DMS79 treated with DMSO at 0.1 percent for 48 hours (cell line): ENCODE data around the gene TRPM3.
A peak's percentile ranks its signal among the peaks of the same experiment; 100 is the strongest.

Experiments
- DNase-seq: peaks from one replicate; lab custom pipeline; 2025; lab: John Stamatoyannopoulos, UW

The TRPM3 gene

GRCh38 chr9:70580606-70581195 is 540.7 kb downstream of the TRPM3 start:
- no peak for DNase-seq

DNA sequence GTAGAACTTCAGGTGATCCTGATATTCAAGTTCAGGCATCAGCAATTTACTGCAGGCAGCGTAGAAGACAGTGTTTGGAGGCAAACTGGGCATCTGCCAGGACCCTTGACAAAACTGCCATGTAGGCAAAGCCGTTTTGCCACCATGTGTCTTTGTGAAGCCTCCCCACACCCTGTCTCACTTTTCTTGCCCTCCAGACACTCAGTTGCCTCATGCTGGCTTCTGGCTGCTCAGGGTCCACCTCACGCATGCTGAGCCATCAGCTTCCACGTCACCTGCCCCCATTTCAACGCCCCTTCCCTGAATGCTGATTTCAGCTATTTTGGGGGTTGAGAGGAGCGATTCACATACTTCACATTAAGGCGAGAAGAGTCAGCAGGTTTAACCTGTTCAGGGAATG is 541.7 kb downstream of the TRPM3 start:
- DNase-seq: no peak

DNA sequence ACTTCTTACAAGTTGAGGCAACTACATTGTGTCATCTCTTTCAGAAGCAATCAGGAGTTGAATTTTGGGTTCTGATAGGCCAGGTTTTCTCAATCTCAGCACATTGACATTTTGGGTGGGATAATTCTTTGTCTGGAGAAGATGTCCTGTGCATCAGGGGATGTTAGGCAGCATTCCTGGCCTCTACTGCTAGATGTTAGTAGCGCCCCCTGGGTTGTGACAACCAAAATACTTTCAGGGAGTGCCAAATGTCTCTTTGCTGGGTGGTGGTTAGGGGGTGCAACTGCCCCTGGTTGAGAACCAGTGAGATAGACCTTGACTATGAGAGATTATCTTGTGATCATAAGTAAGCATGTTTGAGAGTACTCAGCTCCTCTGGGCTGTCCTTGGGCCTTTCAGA is 542.7 kb downstream of the TRPM3 start:
- DNase-seq: no peak

- DNase-seq: no peak
These were observed 543.8 kb downstream of the TRPM3 start for GRCh38 chr9:70577671-70578070.

DNA sequence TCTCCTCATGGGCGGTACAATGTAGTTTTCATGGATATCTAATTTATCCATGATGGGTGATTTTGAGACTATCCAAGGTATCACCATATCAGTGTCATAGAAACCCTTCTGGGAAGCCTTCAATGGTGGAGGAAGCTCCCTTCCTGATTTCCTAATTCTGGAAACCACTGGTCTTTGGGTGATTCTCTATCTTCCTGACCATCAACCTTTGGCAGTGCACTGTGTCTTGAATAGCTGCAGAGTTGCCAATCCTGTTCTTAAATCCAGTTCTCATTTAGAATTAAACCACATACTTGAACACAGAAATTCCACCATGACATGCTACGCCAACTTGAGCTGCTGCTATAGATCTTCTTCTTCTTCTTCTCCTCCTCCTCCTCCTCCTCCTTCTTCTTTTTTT is 545.3 kb downstream of the TRPM3 start:
- DNase-seq: no peak

DNA sequence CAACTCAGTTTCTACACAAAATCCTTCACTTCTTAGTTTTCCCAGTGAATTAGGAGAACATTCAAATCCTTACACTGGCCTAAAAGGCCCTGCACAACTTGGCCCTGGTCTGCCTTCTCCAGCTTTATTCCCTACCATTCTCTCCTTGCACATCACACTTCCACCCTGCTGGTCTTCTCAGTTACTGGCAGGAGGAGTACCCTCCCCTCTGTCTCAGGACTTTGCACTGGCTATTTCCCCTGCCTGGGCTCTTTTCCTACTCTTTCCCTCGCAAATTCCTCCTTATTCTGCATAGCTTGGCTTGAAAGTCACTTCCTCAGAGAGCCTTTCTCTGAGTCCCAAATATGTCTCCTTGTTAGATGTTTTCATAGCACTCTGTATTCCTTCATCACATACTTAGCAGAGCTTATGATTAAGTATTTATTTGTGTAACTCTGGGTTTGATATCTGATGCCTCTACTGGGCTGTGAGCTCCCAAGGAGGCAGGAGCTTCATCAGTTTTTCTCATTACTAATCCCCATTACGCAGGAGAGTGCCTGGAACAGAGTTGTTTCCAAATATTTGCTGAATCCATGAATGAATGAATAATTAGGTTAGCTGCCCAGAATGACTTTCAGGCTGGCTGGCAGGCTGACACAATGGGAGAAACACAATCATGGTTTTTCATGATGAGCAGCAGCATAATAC is 547.1 kb downstream of the TRPM3 start:
- DNase-seq: no peak

DNA sequence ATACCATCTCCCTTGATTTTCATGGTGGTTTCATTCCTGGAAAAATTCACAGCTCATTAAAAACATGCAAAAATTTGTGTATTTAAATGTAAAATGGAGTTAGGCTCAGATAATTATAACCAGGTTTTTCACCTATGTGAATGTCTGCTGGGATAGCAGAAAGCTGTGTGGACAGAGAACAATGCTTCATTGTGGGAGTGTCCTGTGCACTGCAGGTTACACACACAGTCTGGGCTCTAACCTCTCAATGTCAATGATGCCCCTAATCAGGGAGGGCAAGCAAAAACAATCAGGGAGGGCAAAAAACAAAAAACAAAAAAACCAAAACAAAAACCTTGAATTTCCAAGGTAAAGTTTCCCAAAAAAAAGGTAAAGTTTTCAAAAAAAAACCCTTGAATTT is 548.1 kb downstream of the TRPM3 start:
- no peak for DNase-seq

GRCh38 chr9:70571258-70571657 is 550.2 kb downstream of the TRPM3 start:
- no peak for DNase-seq

- no peak for DNase-seq
These were observed 551.6 kb downstream of the TRPM3 start for GRCh38 chr9:70569791-70570190.

- DNase-seq: no peak
These were observed 552.2 kb downstream of the TRPM3 start for GRCh38 chr9:70569070-70569772.

DNA sequence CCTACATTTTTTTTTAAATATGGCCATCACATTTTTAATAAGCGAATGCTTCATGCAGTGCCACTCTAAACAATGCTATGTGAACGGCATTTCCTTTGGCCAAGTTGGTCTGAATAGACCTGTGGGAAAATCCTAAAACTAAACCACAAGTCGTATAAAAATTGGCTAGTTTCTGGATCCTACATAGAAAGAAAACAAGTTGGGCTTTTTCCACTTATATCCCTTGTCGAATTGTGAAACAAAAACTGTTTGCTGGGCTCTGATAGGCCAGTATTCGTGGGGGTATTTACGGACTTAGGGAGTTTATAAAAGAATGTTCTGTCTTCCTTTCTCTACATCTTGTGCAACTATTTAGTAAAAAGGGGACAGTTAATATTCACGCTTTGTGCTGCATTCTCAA is 553.9 kb downstream of the TRPM3 start:
- no peak for DNase-seq

- DNase-seq: peak; percentile 20
These were observed 554.7 kb downstream of the TRPM3 start for GRCh38 chr9:70566751-70567150.

GRCh38 chr9:70566066-70566465 is 555.4 kb downstream of the TRPM3 start:
- DNase-seq: no peak

DNA sequence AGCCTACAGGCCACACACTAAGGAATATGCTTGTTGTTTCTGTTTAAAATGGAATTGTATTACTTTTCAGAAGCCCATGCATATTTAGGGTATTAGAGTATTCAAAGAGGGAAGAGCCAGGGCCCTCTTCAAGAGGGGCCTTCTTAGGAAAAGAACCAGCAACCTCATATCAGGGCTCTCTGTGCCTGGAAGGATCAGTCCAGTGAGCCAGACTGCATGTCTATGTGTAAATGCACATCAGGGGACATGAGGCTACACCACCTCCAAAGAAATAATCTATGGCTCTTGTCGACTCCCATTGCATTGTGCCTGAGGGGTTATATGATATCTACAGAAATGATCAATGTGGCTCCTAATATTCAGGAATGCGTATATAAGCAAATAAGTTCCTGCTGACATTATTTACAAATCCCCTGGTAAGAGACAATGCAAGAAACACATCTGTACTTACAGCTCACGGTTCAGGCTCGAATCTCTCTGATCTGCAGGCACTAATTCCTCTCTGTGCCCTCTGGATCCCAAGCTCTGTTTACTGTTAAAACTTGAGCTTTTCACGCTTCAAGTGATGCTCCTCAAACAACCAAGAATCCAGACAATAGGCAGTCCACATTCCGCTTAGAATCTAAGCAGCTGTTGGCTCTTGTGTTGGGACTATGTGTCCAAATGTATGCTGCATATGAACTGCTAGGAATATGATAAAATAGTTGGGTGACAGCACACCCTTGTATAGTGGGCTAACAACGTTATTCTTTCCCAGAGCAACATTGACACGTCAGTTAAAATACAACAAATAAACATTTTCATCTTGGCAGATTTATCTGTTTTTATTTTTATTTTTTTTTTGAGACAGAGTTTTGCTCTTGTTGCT is 556.7 kb downstream of the TRPM3 start:
- no peak for DNase-seq

- no peak for DNase-seq
These were observed 557.8 kb downstream of the TRPM3 start for GRCh38 chr9:70563431-70564204.

DNA sequence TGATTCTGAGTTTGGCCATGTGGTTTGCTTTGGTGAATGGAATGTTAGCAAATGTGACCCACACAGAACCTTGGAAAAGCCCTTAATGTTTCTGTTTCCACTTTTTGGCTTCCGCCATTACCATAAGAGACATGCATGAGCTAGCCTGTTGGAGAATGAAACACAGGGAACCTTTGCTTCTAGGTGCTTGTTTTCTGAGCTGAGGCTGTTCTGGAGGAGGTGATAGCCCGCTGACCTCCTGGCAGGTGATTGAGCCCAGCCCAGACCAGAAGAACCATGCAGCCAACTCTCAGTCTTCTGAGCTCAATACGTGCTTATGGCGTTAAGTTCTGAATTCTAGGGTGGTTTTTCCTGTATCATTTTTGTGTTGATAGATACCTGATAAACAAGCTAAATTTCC is 558.4 kb downstream of the TRPM3 start:
- DNase-seq: no peak

GRCh38 chr9:70561786-70562395 is 559.5 kb downstream of the TRPM3 start:
- DNase-seq: no peak

DNA sequence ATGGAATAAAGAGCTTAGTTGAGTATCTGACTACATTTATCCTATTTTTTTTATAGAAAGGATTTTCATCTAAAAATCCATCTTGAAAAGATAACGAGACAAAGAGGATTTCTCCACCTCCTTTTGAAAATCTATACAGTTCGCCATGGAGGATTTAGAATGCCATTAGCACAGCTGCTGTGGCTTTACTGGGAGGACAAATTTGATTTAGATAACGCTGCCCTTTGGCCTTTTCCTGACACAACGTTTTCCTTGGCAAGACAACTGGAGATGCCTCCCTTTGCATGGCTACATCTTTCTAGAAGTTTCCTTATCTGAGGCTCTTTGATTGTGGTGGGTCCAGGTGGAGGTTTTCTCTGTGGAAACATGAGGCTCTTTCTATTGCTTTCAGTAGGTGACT is 560.3 kb downstream of the TRPM3 start:
- DNase-seq: no peak

DNA sequence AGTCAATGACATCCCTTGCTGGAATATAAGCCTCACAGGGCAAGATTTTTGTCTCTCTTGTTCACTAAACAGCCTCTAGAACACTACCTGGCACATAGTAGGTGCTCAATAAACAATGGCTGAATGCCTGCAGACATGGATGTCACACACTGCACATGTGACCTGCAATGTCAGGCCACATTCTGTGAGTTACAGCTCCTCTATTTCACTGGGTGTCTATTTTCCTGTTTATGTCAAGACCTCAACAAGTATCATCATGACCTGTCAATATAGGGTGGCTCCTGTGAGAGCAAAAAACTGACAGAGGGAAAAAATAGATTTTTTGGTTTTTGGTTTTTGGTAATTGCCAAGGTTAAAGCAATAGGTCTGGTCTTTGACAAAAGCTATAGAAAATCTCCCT is 562.3 kb downstream of the TRPM3 start:
- DNase-seq: no peak

- no peak for DNase-seq
These were observed 563.6 kb downstream of the TRPM3 start for GRCh38 chr9:70557661-70558369.

GRCh38 chr9:70556771-70557170 is 564.6 kb downstream of the TRPM3 start:
- no peak for DNase-seq
